ENCODE results near the gene OBSL1.
A peak's percentile ranks its signal among the peaks of the same experiment; 100 is the strongest.

Gene OBSL1

DNA sequence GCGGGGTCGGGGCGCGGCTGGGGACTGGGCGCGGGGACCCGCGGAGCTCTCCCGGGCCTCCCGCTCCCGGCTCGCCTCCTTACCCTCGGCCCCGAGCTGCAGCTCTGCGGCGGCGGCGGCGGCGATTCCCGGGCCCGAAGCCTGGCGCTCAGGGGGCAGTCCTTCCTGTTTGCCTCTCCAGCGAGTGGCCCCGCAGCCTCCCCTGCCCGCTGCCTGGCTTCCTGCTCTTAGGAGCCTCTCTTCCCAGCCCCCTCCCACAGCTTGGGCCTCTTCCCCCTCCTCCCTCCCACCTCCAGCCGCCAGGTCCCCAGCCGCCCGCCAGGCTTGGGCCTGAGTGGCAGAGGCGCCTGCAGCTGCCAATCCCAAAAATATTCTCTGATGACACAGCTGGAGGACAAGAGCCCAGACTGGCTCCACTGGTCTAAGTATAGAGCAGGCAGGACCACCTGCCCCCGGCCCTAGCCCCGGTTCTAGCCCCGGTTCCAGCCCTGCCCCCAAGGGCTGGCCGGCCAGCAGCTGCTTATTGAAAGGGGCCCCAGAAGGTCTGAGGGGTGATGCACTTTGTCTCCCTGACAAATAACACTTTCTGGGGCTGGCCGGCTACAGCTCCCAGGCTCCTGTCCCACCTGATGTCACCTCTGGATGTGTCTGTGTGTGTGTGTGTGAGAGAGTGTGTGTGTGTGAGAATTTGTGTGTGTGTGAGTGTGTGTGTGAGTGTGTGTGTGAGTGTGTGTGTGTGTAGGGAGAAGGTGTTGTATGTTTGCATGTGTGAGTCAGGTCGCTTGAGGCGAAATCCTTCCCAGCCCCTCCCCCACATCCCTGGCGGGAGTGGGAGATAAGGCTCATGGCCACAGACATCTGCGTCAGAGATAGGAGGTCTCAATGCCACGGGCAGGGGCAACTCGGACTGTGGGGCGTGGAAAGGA is at the start of gene OBSL1:
Gene OBSL1 (minus strand): TSS at position 229 of the 926 bp plus-strand sequence. CDS start 307 bp downstream, outside the sequence.
- ATAC-seq (replicated peaks; ENCODE audit: extremely low read depth, poor library complexity, severe bottlenecking) (no peak), DNase-seq (ENCODE audit: low spot score in 2 of 2) (no peak)
- peaks cover 77% of the 10 kb centered on the region for H3K27me3 Mint-ChIP-seq
- H3K27ac Mint-ChIP-seq (ENCODE audit: low read depth), result no peak within 1 kb of the TSS
- H3K9me3 Mint-ChIP-seq, result no peaks in the 10 kb centered on the region
- no peaks in the 10 kb centered on the region for H3K4me1 Mint-ChIP-seq
- H3K4me3 Mint-ChIP-seq, result peak within 1 kb of the TSS; percentile 36
- no peaks in the 10 kb centered on the region for H3K36me3 Mint-ChIP-seq (ENCODE audit: insufficient read depth)

DNA sequence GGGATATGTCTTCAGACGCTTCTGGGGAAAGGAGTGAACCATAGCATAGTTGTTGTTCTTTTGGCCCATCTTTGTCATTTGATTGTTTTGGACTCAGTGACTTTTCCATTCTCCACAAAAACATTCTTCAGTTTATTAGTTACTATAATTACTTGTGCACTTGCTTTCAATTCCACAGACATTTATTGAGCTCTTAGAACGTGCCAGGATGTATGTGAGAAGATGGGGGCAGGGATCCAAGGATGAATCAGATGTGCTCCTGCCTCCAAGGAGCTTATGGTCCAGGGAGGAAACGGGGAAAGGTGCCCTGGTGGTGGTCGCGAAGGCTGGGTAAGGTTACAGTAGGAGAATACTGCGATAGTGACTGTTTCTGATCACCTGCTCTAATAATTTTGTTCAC is 49.2 kb upstream of the OBSL1 start:
- no peak for DNase-seq (ENCODE audit: low spot score in 2 of 2)
- Mint-ChIP-seq H3K4me3 (no peak overlapping the region), H3K27ac (ENCODE audit: low read depth) (no peak overlapping the region), H3K4me1 (no peaks in the 10 kb centered on the region), H3K9me3 (no peaks in the 10 kb centered on the region), H3K27me3 (peaks cover 16% of the 10 kb centered on the region), H3K36me3 (ENCODE audit: insufficient read depth) (peaks cover 4% of the 10 kb centered on the region)
- no peak for ATAC-seq (replicated peaks; ENCODE audit: extremely low read depth, poor library complexity, severe bottlenecking)

DNA sequence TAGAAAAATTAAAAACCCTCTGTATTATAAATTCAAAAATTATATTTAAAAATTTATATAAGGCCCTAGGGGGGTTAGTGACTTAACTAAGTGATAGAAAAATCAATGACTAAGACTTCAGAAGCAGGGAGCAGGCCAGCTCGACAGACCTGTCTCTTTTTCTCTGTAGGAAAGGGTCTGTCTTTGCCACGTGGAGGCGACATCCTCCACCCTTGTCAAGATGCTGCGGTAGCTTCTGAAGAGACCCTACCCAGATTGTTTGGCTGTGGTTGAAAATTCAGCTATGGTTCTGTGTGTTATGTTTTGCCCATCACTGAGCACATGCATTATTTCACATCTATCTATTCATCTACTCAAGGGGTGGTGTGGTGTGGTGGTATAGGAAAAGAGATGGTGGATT is 47.9 kb upstream of the OBSL1 start:
- no peaks in the 10 kb centered on the region for H3K9me3 Mint-ChIP-seq
- no peak overlapping the region for H3K27ac Mint-ChIP-seq (ENCODE audit: low read depth)
- no peak overlapping the region for H3K4me3 Mint-ChIP-seq
- DNase-seq (ENCODE audit: low spot score in 2 of 2) (no peak), ATAC-seq (replicated peaks; ENCODE audit: extremely low read depth, poor library complexity, severe bottlenecking) (no peak)
- H3K4me1 Mint-ChIP-seq, result peaks cover 3% of the 10 kb centered on the region
- H3K27me3 Mint-ChIP-seq, result peaks cover 4% of the 10 kb centered on the region
- H3K36me3 Mint-ChIP-seq (ENCODE audit: insufficient read depth), result peaks cover 4% of the 10 kb centered on the region

DNA sequence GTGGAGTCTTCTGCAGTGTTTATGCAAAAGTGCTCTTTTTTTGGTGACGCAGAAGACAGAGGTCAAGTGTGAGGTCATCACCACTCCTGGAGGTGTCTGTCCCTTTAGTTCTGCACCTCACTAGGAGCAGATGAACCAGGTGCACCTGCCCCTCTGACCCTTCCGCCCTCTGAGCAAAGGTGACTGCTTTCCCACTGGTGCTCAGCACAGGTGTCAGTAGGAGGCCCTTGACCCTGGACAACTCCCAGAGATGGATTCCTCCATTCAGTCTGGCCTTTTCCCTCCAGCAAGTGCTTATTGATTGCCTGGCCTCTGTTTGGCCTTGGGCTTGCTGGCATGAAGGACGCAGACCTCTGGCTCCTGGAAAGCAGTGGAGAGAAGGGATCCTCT is 47.4 kb upstream of the OBSL1 start:
- Mint-ChIP-seq H3K9me3 (no peaks in the 10 kb centered on the region), H3K36me3 (ENCODE audit: insufficient read depth) (peaks cover 4% of the 10 kb centered on the region), H3K27ac (ENCODE audit: low read depth) (no peak overlapping the region), H3K4me1 (peaks cover 5% of the 10 kb centered on the region), H3K27me3 (no peaks in the 10 kb centered on the region), H3K4me3 (no peak overlapping the region)
- ATAC-seq (replicated peaks; ENCODE audit: extremely low read depth, poor library complexity, severe bottlenecking), result no peak
- no peak for DNase-seq (ENCODE audit: low spot score in 2 of 2)

DNA sequence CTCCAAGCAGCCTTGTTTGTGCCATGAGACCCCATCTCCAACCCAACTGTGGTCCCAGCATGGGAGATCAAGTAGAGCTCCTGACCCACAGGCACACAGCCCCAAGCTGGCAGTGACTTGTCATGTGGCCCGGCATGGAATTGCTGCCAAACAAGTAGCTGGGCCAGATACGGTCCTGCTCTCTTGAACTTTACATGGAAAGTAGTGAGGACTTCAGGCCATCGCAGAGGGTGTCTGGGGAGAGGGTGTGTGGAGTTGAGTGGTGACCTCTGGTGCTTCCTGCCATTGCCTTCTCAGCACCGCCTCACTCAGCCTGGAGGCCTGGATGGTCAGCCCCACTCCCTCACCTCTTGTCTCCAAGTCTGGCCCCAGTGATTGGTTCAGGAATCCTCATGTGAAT is 45.2 kb upstream of the OBSL1 start:
- H3K9me3 Mint-ChIP-seq, result no peaks in the 10 kb centered on the region
- no peak overlapping the region for H3K4me3 Mint-ChIP-seq
- H3K27me3 Mint-ChIP-seq, result no peaks in the 10 kb centered on the region
- DNase-seq (ENCODE audit: low spot score in 2 of 2) (no peak), ATAC-seq (replicated peaks; ENCODE audit: extremely low read depth, poor library complexity, severe bottlenecking) (no peak)
- H3K4me1 Mint-ChIP-seq, result peaks cover 15% of the 10 kb centered on the region
- H3K36me3 Mint-ChIP-seq (ENCODE audit: insufficient read depth), result peaks cover 4% of the 10 kb centered on the region
- H3K27ac Mint-ChIP-seq (ENCODE audit: low read depth), result no peak overlapping the region

DNA sequence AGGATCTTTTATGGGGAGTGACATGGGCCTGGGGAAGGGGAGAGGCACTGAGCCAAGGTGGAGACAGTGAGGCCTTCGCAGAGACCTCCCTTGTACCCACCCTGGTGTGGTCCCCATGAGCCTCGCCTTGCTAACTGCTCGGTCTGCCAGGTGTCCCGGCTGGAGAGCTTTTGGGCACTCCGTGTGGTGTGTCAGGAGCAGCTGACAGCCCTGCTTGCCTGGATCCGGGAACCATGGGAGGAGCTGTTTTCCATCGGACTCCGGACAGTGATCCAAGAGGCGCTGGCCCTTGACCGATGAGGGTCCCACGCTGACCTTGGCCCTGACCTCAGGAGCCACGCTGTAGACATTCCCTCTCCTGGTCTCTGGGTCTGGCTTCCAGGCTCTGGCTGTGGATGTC is 44.6 kb upstream of the OBSL1 start:
- ATAC-seq (replicated peaks; ENCODE audit: extremely low read depth, poor library complexity, severe bottlenecking), result no peak
- no peak for DNase-seq (ENCODE audit: low spot score in 2 of 2)
- no peak overlapping the region for H3K27ac Mint-ChIP-seq (ENCODE audit: low read depth)
- H3K36me3 Mint-ChIP-seq (ENCODE audit: insufficient read depth), result peaks cover 4% of the 10 kb centered on the region
- no peaks in the 10 kb centered on the region for H3K9me3 Mint-ChIP-seq
- H3K4me3 Mint-ChIP-seq, result no peak overlapping the region
- peaks cover 20% of the 10 kb centered on the region for H3K4me1 Mint-ChIP-seq
- H3K27me3 Mint-ChIP-seq, result no peaks in the 10 kb centered on the region

DNA sequence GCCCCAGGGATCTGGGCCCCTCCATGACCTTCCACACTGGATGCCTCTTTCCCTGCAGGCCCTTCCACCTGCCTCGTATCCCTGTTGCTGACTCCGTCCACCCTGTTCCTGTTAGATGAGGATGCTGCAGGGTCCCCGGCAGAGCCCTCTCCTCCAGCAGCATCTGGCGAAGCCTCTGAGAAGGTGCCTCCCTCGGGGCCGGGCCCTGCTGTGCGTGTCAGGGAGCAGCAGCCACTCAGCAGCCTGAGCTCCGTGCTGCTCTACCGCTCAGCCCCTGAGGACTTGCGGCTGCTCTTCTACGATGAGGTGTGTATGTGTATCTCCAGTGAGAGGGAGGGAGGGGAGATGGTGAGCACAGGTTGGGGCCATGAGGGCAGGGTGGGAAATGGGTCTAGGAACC is 43.7 kb upstream of the OBSL1 start:
- no peak overlapping the region for H3K27ac Mint-ChIP-seq (ENCODE audit: low read depth)
- DNase-seq (ENCODE audit: low spot score in 2 of 2), result no peak
- no peaks in the 10 kb centered on the region for H3K9me3 Mint-ChIP-seq
- no peaks in the 10 kb centered on the region for H3K27me3 Mint-ChIP-seq
- no peak for ATAC-seq (replicated peaks; ENCODE audit: extremely low read depth, poor library complexity, severe bottlenecking)
- H3K36me3 Mint-ChIP-seq (ENCODE audit: insufficient read depth), result peaks cover 6% of the 10 kb centered on the region
- H3K4me3 Mint-ChIP-seq, result no peak overlapping the region
- peaks cover 21% of the 10 kb centered on the region for H3K4me1 Mint-ChIP-seq

DNA sequence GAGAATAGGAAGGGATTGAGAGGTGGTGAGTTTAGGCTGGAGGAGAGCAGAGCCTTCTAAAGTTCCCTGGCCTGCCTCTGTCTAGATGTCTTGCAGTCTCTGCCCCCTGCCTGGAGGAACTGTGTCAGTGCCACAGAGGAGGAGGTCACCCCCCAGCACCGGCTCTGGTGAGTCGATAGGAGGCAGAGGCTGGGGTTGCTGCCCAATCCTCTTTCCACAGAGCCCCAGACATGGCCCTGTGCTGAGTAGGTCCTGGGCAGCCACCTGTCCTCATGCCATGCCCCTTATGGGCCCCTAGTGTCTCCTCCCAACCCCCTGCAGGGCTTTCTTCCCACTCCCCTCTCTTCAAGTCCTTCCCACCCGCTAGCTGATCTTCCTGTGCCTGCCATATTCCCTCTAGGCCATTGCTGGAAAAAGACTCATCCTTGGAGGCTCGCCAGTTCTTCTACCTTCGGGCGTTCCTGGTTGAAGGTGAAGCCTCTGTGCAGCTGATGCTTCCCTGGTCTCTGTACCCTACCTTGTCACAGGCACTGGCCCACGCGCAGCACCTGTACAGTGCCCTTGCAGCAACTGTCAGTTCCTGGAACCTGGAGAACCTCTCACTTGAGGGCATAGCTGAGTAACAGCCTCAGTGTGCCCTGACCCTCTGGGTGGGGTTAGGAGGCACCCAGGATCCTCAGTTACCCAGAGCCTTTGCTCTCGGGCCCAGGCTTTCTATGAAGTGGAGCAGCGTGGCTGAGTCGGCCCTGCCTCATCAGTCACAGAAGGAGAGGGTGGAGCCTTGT is 42.9 kb upstream of the OBSL1 start:
- DNase-seq (ENCODE audit: low spot score in 2 of 2), result no peak
- Mint-ChIP-seq H3K4me1 (peaks cover 21% of the 10 kb centered on the region), H3K27ac (ENCODE audit: low read depth) (no peak overlapping the region), H3K36me3 (ENCODE audit: insufficient read depth) (peaks cover 12% of the 10 kb centered on the region), H3K9me3 (no peaks in the 10 kb centered on the region), H3K27me3 (no peaks in the 10 kb centered on the region), H3K4me3 (peak overlapping the region; percentile 29)
- no peak for ATAC-seq (replicated peaks; ENCODE audit: extremely low read depth, poor library complexity, severe bottlenecking)

DNA sequence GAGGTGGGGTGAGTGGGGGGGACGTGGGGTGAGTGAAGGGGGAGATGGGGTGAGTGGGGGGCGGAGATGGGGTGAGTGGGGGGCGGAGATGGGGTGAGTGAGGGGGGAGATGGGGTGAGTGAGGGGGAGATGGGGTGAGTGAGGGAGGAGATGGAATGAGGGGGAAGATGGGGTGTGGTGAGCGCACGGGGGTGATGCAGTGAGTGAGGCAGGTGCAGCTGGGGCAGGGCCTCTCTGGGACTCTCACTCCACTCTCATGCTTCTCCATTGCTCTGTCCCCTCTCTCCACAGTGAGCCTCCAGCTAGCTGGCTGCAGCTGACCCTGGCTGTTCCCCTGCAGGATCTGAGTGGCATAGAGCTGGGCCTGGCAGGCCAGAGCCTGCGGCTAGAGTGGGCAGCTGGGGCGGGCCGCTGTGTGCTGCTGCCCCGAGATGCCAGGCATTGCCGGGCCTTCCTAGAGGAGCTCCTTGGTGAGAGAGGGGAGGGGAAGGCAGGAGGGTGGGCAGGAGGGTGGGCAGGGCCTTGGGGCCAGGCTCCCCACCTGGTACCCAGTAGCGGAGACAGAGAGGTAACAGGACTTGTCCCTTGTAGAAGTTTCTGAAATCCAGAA is 42.2 kb upstream of the OBSL1 start:
- DNase-seq (ENCODE audit: low spot score in 2 of 2), result no peak
- Mint-ChIP-seq H3K4me1 (peaks cover 21% of the 10 kb centered on the region), H3K27ac (ENCODE audit: low read depth) (peak overlapping the region; percentile 16), H3K9me3 (no peaks in the 10 kb centered on the region), H3K4me3 (no peak overlapping the region), H3K27me3 (no peaks in the 10 kb centered on the region), H3K36me3 (ENCODE audit: insufficient read depth) (peaks cover 16% of the 10 kb centered on the region)
- no peak for ATAC-seq (replicated peaks; ENCODE audit: extremely low read depth, poor library complexity, severe bottlenecking)

DNA sequence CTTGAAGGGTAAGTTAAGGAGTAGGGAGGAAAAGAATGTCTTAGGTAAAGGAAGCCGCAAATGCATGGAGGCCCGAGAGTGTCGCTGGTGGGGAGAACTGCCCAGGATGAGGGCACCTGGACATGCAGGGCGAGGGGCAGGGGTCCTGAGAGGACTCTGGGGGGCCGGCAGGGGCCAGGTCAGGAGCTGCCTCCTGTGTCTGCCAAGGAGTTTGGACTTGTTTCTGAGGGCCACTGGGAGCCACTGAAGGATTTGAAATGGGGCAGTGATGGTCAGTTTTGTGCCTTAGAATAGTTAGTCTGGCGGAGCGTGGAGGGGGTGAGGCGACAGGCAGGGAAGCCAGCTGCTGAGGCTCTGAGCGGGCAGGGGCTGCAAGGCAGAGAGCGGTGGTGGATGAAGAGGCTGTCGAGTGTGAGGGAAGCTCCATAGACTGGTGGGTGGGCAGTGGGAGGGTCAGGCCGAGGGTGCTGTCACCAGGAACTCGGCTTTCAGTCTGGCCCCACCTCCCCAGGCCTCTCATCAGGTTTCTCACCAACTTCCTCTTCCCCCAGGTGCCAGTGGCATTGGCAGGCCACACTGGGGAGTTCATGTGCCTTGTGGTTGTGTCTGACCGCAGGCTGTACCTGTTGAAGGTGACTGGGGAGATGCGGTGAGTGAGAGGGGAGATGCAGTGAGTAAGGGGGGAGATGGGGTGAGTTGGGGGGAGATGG is 41.4 kb upstream of the OBSL1 start:
- H3K4me3 Mint-ChIP-seq, result peak overlapping the region; percentile 41

DNA sequence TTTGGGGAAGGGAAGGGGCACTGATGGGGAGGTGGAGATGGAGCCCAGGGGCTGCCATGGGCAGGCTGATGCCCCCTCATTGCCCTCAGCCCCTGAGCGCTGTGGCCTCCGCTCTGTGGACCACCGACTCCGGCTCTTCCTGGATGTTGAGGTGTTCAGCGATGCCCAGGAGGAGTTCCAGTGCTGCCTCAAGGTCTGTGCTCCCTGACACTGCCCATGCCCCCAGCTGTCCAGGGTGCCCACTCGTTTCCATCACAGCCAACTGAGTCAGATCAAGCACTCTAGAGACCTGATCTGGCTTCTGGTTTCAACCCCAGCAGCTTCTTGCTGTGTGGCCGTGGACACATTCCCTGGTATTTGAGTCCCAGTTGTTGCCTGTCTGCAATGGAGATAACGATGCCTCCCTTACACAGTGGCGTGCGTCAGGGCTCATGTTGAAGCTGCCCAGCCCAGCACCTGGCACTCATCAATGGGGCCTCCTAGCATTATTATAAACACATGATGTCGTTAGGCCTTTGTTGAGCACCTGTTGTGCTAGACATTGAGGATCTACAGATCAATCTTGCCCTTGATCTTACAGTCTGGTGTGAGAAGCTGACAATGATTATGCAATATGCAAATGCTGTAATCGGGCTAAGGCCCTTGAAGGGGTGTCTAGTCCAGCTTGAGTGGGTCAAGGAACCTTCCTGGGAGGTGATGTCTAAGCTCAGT is 40.7 kb upstream of the OBSL1 start:
- H3K9me3 Mint-ChIP-seq, result no peaks in the 10 kb centered on the region
- H3K27me3 Mint-ChIP-seq, result no peaks in the 10 kb centered on the region
- H3K4me1 Mint-ChIP-seq, result peaks cover 21% of the 10 kb centered on the region
- ATAC-seq (replicated peaks; ENCODE audit: extremely low read depth, poor library complexity, severe bottlenecking) (no peak), DNase-seq (ENCODE audit: low spot score in 2 of 2) (no peak)
- H3K36me3 Mint-ChIP-seq (ENCODE audit: insufficient read depth), result peaks cover 22% of the 10 kb centered on the region
- H3K4me3 Mint-ChIP-seq, result peak overlapping the region; percentile 41
- peak overlapping the region; percentile 58 for H3K27ac Mint-ChIP-seq (ENCODE audit: low read depth)

More for the DNA sequence above, 41.4 kb upstream of the OBSL1 start:
- Mint-ChIP-seq H3K27ac (ENCODE audit: low read depth) (peak overlapping the region; percentile 58), H3K4me1 (peaks cover 21% of the 10 kb centered on the region), H3K36me3 (ENCODE audit: insufficient read depth) (peaks cover 18% of the 10 kb centered on the region), H3K27me3 (no peaks in the 10 kb centered on the region), H3K9me3 (no peaks in the 10 kb centered on the region)
- ATAC-seq (replicated peaks; ENCODE audit: extremely low read depth, poor library complexity, severe bottlenecking) (peak; percentile 67), DNase-seq (ENCODE audit: low spot score in 2 of 2) (no peak)

DNA sequence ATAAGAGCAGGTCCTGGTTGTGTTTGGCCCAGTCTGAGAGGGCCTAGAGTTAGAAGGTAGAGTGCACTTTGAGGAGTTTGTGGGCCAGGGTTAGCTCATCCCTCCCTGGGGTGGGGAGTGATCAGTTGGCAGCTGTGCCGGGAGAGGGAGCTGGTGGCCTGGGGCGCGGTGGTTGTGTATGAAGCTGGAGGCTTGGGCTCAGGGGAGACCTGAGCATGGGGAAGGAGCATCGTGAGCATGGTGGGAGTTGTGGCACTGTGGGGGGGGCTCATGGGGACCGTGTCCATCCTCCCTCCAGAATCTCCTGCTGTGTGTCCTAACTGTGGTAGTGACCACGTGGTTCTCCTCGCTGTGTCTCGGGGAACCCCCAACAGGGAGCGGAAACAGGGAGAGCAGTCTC is 40.0 kb upstream of the OBSL1 start:
- H3K27me3 Mint-ChIP-seq, result no peaks in the 10 kb centered on the region
- peaks cover 21% of the 10 kb centered on the region for H3K4me1 Mint-ChIP-seq
- DNase-seq (ENCODE audit: low spot score in 2 of 2) (no peak), ATAC-seq (replicated peaks; ENCODE audit: extremely low read depth, poor library complexity, severe bottlenecking) (no peak)
- peak overlapping the region; percentile 19 for H3K4me3 Mint-ChIP-seq
- no peaks in the 10 kb centered on the region for H3K9me3 Mint-ChIP-seq
- H3K27ac Mint-ChIP-seq (ENCODE audit: low read depth), result no peak overlapping the region
- H3K36me3 Mint-ChIP-seq (ENCODE audit: insufficient read depth), result peaks cover 23% of the 10 kb centered on the region
